ENCODE results near the gene C15orf62.

Gene C15orf62

GRCh38 chr15:40782609-40783227 lies 12.9 kb downstream of the C15orf62 start:
- DNase-seq (ENCODE audit: low read depth in 2 of 2) = peak; percentile 59 to 65

- no peak for DNase-seq (ENCODE audit: low read depth in 2 of 2)
Observed at GRCh38 chr15:40785164-40785563, 15.4 kb downstream of the C15orf62 start.

GRCh38 chr15:40785814-40786213 lies 16.0 kb downstream of the C15orf62 start:
- DNase-seq (ENCODE audit: low read depth in 2 of 2) = no peak

- no peak for DNase-seq (ENCODE audit: low read depth in 2 of 2)
Observed at GRCh38 chr15:40787344-40787841, 17.6 kb downstream of the C15orf62 start.

- DNase-seq (ENCODE audit: low read depth in 2 of 2) = no peak
Observed at GRCh38 chr15:40787991-40788390, 18.2 kb downstream of the C15orf62 start.

- DNase-seq (ENCODE audit: low read depth in 2 of 2) = no peak
Observed at GRCh38 chr15:40789119-40789518, 19.3 kb downstream of the C15orf62 start.

- no peak for DNase-seq (ENCODE audit: low read depth in 2 of 2)
Observed at GRCh38 chr15:40789999-40790398, 20.2 kb downstream of the C15orf62 start.

GRCh38 chr15:40790718-40791117 lies 20.9 kb downstream of the C15orf62 start:
- DNase-seq (ENCODE audit: low read depth in 2 of 2) = no peak

GRCh38 chr15:40792394-40792793 lies 22.6 kb downstream of the C15orf62 start:
- DNase-seq (ENCODE audit: low read depth in 2 of 2) = no peak

GRCh38 chr15:40793216-40793989 lies 23.6 kb downstream of the C15orf62 start:
- DNase-seq (ENCODE audit: low read depth in 2 of 2) = no peak

GRCh38 chr15:40796041-40796440 lies 26.3 kb downstream of the C15orf62 start:
- DNase-seq (ENCODE audit: low read depth in 2 of 2) = no peak

- no peak for DNase-seq (ENCODE audit: low read depth in 2 of 2)
Observed at GRCh38 chr15:40796512-40796911, 26.7 kb downstream of the C15orf62 start.

GRCh38 chr15:40799523-40799922 lies 29.7 kb downstream of the C15orf62 start:
- no peak for DNase-seq (ENCODE audit: low read depth in 2 of 2)

- DNase-seq (ENCODE audit: low read depth in 2 of 2) = no peak
Observed at GRCh38 chr15:40803076-40803475, 33.3 kb downstream of the C15orf62 start.

- no peak for DNase-seq (ENCODE audit: low read depth in 2 of 2)
Observed at GRCh38 chr15:40803688-40804087, 33.9 kb downstream of the C15orf62 start.

GRCh38 chr15:40806672-40807027 lies 36.9 kb downstream of the C15orf62 start:
- no peak for DNase-seq (ENCODE audit: low read depth in 2 of 2)

GRCh38 chr15:40807028-40807887 lies 37.5 kb downstream of the C15orf62 start, which contains the start of the genes DNAJC17 and ZFYVE19:
DNAJC17 (minus strand) TSS chr15:40807473; CDS start chr15:40807446, 27 bp downstream.
ZFYVE19 (plus strand) TSS chr15:40807089; CDS start chr15:40807590, 501 bp downstream.
- DNase-seq (ENCODE audit: low read depth in 2 of 2) = peak; percentile 86

- no peak for DNase-seq (ENCODE audit: low read depth in 2 of 2)
Observed at GRCh38 chr15:40807888-40808461, 38.2 kb downstream of the C15orf62 start.

GRCh38 chr15:40808861-40809450 lies 39.2 kb downstream of the C15orf62 start:
- DNase-seq (ENCODE audit: low read depth in 2 of 2) = no peak

GRCh38 chr15:40812721-40813425 lies 43.1 kb downstream of the C15orf62 start:
- DNase-seq (ENCODE audit: low read depth in 2 of 2) = no peak
